Measurements from ENCODE around the gene ZNF496.
"Not testable (repeated sequence)": the region's sequence is repeated elsewhere in the genome, so short reads cannot be mapped to it uniquely, and the experiment has no call there.

Gene ZNF496

GRCh38 chr1:247295746-247296145 is 35.9 kb downstream of the ZNF496 start:
- no peak for DNase-seq

DNA sequence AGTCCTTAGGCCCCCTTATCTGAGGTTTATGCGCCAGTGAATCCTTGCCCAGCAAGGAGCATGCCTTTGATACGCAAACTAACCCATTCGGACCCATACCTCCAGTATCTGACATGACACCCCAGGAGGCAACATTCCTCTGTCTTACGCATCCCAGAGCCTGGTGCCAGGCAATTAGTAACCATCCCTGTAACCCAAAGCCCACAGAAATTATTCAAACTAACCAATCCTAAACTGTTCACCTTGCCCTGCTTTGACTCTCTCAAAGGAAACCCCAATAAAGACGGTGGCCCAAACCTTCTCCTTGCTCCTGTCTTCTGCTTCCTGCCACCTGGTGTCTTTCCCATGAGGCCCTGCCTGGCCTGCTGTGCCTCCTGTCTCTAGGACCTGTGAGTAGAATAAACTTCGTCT is 36.4 kb downstream of the ZNF496 start:
- DNase-seq, result no peak

- DNase-seq, result no peak
These were observed 37.4 kb downstream of the ZNF496 start for GRCh38 chr1:247294282-247294681.

GRCh38 chr1:247293047-247293446 is 38.6 kb downstream of the ZNF496 start:
- no peak for DNase-seq

DNA sequence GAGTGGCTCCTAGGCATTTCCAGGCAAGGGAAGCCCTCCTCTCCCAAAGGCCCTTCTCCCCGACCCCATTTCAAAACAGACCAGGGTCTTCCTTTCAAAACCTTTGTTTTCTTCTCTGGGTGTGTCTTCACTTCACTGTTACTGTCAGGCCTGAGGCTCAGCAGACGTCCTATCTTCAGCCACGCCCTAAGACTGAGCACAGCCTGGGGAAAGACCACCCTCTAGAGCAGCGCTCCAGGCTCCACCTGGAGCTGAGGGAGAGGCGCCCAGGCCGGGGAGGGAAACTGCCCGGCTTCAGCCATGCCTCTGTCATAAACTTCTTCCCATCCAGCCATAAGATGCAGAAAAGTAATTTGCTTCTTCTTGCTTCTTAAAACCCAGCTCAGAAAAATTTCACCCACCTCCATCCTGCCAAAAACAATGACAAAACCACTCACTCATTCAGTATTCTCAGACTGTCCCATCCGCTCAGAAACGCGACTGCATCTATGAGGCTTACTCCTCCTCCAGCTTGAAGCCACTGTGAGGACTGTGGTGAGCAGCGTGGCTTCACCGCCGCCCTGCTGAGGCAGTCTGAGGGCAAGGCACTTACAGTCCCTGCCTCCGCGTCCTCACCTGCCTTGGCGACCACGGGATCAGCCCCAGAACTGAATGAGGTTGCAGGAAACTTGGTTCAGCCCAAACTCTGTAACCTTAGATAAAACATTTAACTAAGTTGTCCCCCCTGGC is 39.7 kb downstream of the ZNF496 start:
- no peak for DNase-seq

- no peak for DNase-seq
These were observed 40.5 kb downstream of the ZNF496 start for GRCh38 chr1:247291161-247291560.

- DNase-seq, result no peak
These were observed 41.1 kb downstream of the ZNF496 start for GRCh38 chr1:247290576-247290975.

- not testable (repeated sequence) for DNase-seq
These were observed 42.3 kb downstream of the ZNF496 start for GRCh38 chr1:247289274-247289892.

- no peak for DNase-seq
These were observed 43.3 kb downstream of the ZNF496 start for GRCh38 chr1:247288341-247288740.

- no peak for DNase-seq
These were observed 44.2 kb downstream of the ZNF496 start for GRCh38 chr1:247287460-247287859.

- no peak for DNase-seq
These were observed 45.5 kb downstream of the ZNF496 start for GRCh38 chr1:247286134-247286670.

DNA sequence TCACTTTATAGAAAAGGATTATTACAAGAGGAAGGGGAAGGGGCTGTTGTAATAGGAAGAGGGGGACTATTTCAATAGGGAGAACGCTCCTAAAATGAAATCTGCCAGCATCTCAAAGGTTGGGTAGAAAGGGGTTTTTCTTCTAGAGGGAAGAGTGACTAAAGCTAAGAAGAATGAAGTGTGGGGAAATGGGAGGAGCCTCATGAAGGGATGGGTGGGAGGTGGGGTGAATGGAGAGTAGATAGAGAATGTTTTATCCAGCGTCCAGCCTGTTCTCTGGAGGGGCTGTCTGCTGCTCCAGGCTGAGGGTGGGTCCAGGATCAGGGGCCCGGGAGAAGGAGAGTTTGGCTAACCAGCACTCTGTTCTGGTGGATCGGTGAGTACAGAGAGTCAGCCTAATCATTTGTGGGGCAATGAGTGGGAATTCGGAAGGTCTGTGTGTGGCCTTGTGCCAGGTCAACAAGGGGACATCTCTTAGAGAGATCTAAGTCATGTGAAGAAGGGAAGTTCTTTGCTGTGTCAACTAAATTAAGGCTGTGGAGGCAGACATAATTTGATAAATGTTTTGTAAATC is 50.6 kb downstream of the ZNF496 start:
- DNase-seq, result no peak

DNA sequence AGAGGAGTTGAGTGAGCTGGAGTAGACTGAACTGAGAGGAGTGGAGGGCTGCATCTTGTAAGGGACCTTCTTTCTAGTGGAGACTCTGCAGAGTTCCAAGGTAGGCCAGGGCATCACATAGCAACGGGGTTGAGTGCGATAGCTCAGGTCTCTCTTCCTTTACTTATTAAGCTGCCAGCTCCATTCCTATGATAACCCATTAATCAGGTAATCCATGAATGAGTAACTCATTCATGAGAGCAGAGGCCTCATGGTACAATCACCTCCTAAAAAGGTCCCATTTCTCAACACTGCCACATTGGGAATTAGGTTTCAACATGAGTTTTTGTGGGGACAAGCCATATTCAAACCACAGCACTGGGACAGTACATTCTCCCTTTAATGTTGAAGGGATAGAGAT is 54.5 kb downstream of the ZNF496 start:
- DNase-seq, result no peak

DNA sequence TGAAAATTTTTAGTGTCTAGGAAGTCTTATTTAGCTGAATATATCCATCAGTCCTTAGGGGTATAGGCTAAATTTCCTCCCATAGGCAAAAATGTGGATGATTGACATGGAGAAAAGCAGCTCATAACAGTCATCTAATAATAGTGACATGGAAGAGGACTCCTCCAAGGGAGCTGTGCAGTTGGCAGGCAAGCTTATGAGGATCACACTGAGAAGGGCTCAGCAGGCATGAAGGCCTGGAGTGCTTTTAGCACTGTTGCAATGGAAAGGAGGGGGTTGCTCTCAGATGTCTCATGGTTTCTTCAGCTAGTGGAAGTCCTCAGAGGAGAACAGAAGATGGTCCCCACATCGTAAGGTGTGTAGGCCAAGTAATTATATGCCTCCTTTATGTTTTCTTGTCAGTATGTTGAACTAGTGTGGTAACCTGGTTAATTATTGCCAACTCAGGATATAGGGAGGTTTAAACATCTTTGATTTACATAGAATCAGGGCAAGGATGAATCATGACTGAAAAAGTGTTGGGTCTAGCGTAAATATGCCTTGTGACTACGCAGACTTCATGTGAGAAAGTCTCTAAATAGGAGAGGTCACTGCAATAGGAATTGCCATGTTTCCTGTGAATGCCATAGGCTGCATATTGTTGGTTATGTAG is 56.9 kb downstream of the ZNF496 start:
- DNase-seq, result no peak

- DNase-seq, result peak in 44 of 56 donors; percentile 3 to 76 (median 30)
These were observed 58.7 kb downstream of the ZNF496 start for GRCh38 chr1:247273013-247273412.

- no peak for DNase-seq
These were observed 61.7 kb downstream of the ZNF496 start for GRCh38 chr1:247270003-247270402.

- DNase-seq, result no peak
These were observed 62.5 kb downstream of the ZNF496 start for GRCh38 chr1:247269133-247269532.

GRCh38 chr1:247268390-247269045 is 63.1 kb downstream of the ZNF496 start:
- DNase-seq, result no peak

GRCh38 chr1:247266053-247266452 is 65.6 kb downstream of the ZNF496 start:
- no peak for DNase-seq

DNA sequence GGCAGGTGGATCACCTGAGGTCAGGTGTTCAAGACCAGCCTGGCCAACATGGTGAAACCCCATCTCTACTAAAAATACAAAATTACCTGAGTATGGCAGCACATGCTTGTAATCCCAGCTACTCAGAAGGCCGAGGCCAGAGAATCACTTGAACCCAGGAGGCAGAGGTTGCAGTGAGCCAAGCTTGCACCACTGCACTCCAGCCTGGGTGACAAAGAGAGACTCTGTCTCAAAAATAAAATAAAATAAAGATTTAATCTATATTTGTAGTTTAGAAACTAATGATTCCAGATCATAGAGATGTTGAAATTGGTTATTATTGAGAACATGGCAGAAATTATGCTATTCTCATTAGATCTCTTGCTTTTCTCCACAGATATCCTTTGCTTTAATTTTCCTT is 75.9 kb downstream of the ZNF496 start, which contains the start of gene VN1R5:
VN1R5 (plus strand) TSS at position 301 of the 400 bp plus-strand sequence.
- DNase-seq, result not testable (repeated sequence)

DNA sequence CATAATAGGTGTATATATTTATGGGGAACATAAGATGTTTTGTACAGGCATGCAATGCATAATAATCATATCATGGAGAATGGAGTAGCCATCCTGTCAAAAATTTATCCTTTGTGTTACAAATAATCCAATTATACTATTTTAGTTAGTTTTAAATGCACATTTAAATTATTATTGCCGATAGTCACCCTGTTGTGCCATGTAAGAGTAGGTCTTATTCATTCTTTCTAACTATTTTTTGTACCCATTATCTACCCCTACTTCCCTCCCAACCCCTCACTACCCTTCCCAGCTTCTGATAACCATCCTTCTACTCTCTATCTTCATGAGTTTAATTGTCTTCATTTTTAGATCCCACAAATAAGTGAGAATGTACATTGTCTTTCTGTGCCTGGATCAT is 84.1 kb downstream of the ZNF496 start:
- DNase-seq, result no peak

Measured in amygdala (tissue), 56 donors.